K562 (cell line): Measurements from ENCODE around the gene HDAC5. TPM values are rescaled to one million over a fixed set of nuclear protein-coding genes. Genes with fewer than 3 reads are reported as not detected.
A peak's percentile ranks its signal among the peaks of the same experiment; 100 is the strongest.

Source experiments
- ATF2 ChIP-seq: sonication (generic); formaldehyde crosslinking; IDR thresholded peaks from 2 replicates; pipeline ENCODE4 v1.8.1; 2022; ENCODE audit warnings: missing genetic modification reagents
- BCOR ChIP-seq: fragments of 450-650 bp; IDR thresholded peaks from 2 replicates; pipeline ENCODE4 v1.6.1; 2016
- C11orf30 ChIP-seq: fragments of 450-650 bp; IDR thresholded peaks from 2 replicates; pipeline ENCODE4 v1.6.1; 2016; ENCODE audit warnings: low read depth, mild to moderate bottlenecking
- EHMT2 ChIP-seq: fragments of 450-650 bp; IDR thresholded peaks from 2 replicates; pipeline ENCODE4 v1.6.1; 2018; ENCODE audit warnings: antibody characterized with exemption
- HDAC2 ChIP-seq: fragments of 450-650 bp; IDR thresholded peaks from 2 replicates; pipeline ENCODE4 v1.6.1; 2016; ENCODE audit warnings: mild to moderate bottlenecking
- LEF1 ChIP-seq: fragments of 450-650 bp; IDR thresholded peaks from 2 replicates; pipeline ENCODE4 v1.6.1; 2016; ENCODE audit warnings: mild to moderate bottlenecking
- MYC ChIP-seq, 2 experiments: fragments of 250-450 bp in 1 of 2; sonication (Bioruptor Pico) in 1 of 2; IDR thresholded peaks; 2 replicates each; pipeline versions ENCODE4 v1.5.1 to v1.6.1; 2012 to 2021; ENCODE audit warnings: low read depth in 2 of 2, borderline replicate concordance in 1 of 2, improper control_type of control experiment in 1 of 2, low read length in 1 of 2, mild to moderate bottlenecking in 1 of 2, moderate library complexity in 1 of 2
- PTRF ChIP-seq: fragments of 450-650 bp; IDR thresholded peaks from 2 replicates; pipeline ENCODE4 v1.6.1; 2016; ENCODE audit warnings: mild to moderate bottlenecking, missing genetic modification characterization, missing compliant biosample characterization
- RERE ChIP-seq: sonication (generic); formaldehyde crosslinking; IDR thresholded peaks from 2 replicates; pipeline ENCODE4 v1.8.0; 2023; ENCODE audit warnings: missing genetic modification reagents, mild to moderate bottlenecking, borderline replicate concordance
- RFX1 ChIP-seq: fragments of 450-650 bp; IDR thresholded peaks from 2 replicates; pipeline ENCODE4 v1.6.1; 2016; ENCODE audit warnings: mild to moderate bottlenecking, moderate library complexity
- TFAP4 ChIP-seq: sonication (generic); formaldehyde crosslinking; IDR thresholded peaks from 2 replicates; pipeline ENCODE4 v1.8.0; 2022; ENCODE audit warnings: missing genetic modification reagents, mild to moderate bottlenecking, moderate library complexity, borderline replicate concordance
- ZFX ChIP-seq: sonication (generic); formaldehyde crosslinking; IDR thresholded peaks from 2 replicates; pipeline ENCODE4 v1.8.0; 2022; ENCODE audit warnings: mild to moderate bottlenecking, missing genetic modification reagents, moderate library complexity
- ZNF121 ChIP-seq: sonication (generic); formaldehyde crosslinking; conservative IDR thresholded peaks from 2 replicates; pipeline ENCODE4 v1.8.0; 2022; ENCODE audit warnings: missing genetic modification reagents
- ZNF197 ChIP-seq: fragments of 200-800 bp; sonication (Bioruptor generic); IDR thresholded peaks from 2 replicates; pipeline ENCODE4 v1.6.1; 2016; ENCODE audit warnings: low read depth, missing genetic modification characterization, missing compliant biosample characterization
- ZNF592 ChIP-seq: fragments of 450-650 bp; IDR thresholded peaks from 2 replicates; pipeline ENCODE4 v1.6.1; 2017; ENCODE audit warnings: antibody characterized with exemption, mild to moderate bottlenecking
- ZNF644 ChIP-seq: fragments of 200-800 bp; sonication (Bioruptor generic); IDR thresholded peaks from 2 replicates; pipeline ENCODE4 v1.6.1; 2016; ENCODE audit warnings: low read depth, missing genetic modification characterization, missing compliant biosample characterization
- polyA plus RNA-seq, 8 experiments: library from polyadenylated mRNA; depleted of rRNA in 4 of 8; stranded (reverse) in 5 of 8; unstranded in 3 of 8; fragments of >200 nt; fragmentation: Nextera tagmentation in 2 of 8; fragmentation: Illumina TruSeq in 1 of 8; extraction: Ambion mirVana in 2 of 8; extraction: Trizol in 1 of 8; gene quantifications; 2 replicates each; pipeline versions ENCODE4 v1.2.1 to v1.2.3, GENCODE V29; 2011 to 2014; ENCODE audit warnings: inconsistent platforms in 1 of 8, missing spikeins in 1 of 8
- total RNA-seq, 7 experiments: library from RNA; depleted of rRNA in 6 of 7; stranded (reverse); fragments of >200 nt in 6 of 7; fragmentation: Illumina TruSeq in 2 of 7; extraction: Trizol in 2 of 7; gene quantifications; 2 replicates each; pipeline versions ENCODE4 v1.2.1 to v1.2.3, GENCODE V29; 2011 to 2021; ENCODE audit warnings: low replicate concordance in 1 of 7

Gene HDAC5
- total and polyA plus RNA-seq, 9 of the 15 experiments (the other 6 are each of a cell fraction or from before 2014, with no cell fraction given), result 0.45 to 26.2 (median 16.4) TPM

- peak; percentile 78; the same call in 1 of the 2 replicates for TF ChIP-seq ZNF592
- peak; percentile 69 for TF ChIP-seq HDAC2
- TF ChIP-seq MYC (IDR thresholded peaks at IDR 0.05; ENCODE audit: low read depth, low read length), result peak; percentile 27
- TF ChIP-seq MYC (CRISPR knock-in tag; IDR thresholded peaks at IDR 0.05; ENCODE audit: borderline replicate concordance, low read depth), result no peak
- peak; percentile 76 for TF ChIP-seq ZNF197
- TF ChIP-seq PTRF (tag), result no peak
- no peak for TF ChIP-seq ZNF121 (CRISPR knock-in tag)
- TF ChIP-seq ATF2 (CRISPR knock-in tag), result no peak
- peak; percentile 94 for TF ChIP-seq C11orf30
- no peak for TF ChIP-seq RERE (CRISPR knock-in tag)
- peak; percentile 57; the same call in 1 of the 2 replicates for TF ChIP-seq EHMT2
- TF ChIP-seq ZNF644 (tag), result peak; percentile 69; the same call in 1 of the 2 replicates
- TF ChIP-seq ZFX (CRISPR knock-in tag), result peak; percentile 72
- no peak; the same call in 1 of the 2 replicates for TF ChIP-seq BCOR
- no peak for TF ChIP-seq RFX1
- TF ChIP-seq LEF1, result peak; percentile 89
- peak; percentile 80 for TF ChIP-seq TFAP4 (CRISPR knock-in tag)
These were observed 36.2 kb upstream of the HDAC5 start (continued) for GRCh38 chr17:44159519-44160210.
